Measurements from ENCODE around the gene INS. TPM values are rescaled to one million over a fixed set of nuclear protein-coding genes. Genes with fewer than 3 reads are reported as not detected.

The INS gene
- total RNA-seq, 1 experiment from 2014 or later = not detected

DNA sequence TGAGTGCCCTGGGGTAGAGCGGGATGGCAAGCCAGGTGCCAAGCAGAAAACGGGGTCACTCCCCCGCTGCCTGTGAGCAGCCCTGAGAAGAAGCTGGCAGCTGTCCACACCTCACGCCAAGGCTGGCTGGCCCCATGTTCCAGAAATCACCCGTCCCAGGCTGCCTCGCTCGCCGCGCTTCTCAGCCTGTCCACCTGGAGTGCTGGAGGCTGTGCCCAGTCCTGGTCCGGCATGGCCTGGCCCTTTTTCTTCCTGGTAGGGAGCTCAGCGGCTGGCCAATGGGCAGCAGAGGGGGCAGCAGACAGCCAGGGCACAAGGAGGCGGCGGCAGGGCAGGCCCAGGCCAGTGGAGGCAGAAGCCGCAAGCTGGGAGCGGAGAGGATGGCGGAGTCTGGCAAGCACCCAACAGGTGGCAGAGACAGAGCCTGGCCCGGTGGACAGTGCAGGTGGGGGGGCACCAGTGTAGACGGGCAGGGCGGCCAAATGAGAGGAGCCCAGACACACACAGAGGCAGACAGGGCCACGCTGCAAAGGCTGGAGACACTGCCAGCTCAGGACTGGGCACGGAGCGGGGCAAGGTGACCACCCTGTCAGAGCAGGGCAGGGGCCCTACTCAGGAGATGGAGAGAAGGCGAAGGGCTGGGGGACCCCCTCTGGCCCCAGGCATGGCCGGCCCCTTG is 47.8 kb upstream of the INS start:
- TF ChIP-seq, protein P1, sequence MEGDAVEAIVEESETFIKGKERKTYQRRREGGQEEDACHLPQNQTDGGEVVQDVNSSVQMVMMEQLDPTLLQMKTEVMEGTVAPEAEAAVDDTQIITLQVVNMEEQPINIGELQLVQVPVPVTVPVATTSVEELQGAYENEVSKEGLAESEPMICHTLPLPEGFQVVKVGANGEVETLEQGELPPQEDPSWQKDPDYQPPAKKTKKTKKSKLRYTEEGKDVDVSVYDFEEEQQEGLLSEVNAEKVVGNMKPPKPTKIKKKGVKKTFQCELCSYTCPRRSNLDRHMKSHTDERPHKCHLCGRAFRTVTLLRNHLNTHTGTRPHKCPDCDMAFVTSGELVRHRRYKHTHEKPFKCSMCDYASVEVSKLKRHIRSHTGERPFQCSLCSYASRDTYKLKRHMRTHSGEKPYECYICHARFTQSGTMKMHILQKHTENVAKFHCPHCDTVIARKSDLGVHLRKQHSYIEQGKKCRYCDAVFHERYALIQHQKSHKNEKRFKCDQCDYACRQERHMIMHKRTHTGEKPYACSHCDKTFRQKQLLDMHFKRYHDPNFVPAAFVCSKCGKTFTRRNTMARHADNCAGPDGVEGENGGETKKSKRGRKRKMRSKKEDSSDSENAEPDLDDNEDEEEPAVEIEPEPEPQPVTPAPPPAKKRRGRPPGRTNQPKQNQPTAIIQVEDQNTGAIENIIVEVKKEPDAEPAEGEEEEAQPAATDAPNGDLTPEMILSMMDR (IDR thresholded peaks at IDR 0.05; ENCODE audit: unreplicated experiment) = no peak
- no TSS peak for BruUV-seq (replicated peaks)
- H3K4me3 Mint-ChIP-seq (ENCODE audit: low read depth, unreplicated experiment) = no peak overlapping the region
- H3K27me3 Mint-ChIP-seq (ENCODE audit: unreplicated experiment) = peaks cover 22% of the 10 kb centered on the region
- DNase-seq = no peak
- no peaks in the 10 kb centered on the region for H3K9me3 Mint-ChIP-seq (ENCODE audit: low read depth, unreplicated experiment)
- no peak overlapping the region for H3K27ac Mint-ChIP-seq (ENCODE audit: unreplicated experiment)
- intact Hi-C loops (cut with micrococcal nuclease; ENCODE audit: unreplicated experiment) = no loop called here
- peaks cover 23% of the 10 kb centered on the region for H3K4me1 Mint-ChIP-seq (ENCODE audit: low read depth, unreplicated experiment)
- peaks cover 5% of the 10 kb centered on the region for H3K36me3 Mint-ChIP-seq (ENCODE audit: insufficient read depth, unreplicated experiment)
- CTCF ChIA-PET = interaction anchor here (0.6 kb wide), 1 partner anchor 15 kb away, joined by 3 read pairs; no protein-coding TSS in a partner anchor

DNA sequence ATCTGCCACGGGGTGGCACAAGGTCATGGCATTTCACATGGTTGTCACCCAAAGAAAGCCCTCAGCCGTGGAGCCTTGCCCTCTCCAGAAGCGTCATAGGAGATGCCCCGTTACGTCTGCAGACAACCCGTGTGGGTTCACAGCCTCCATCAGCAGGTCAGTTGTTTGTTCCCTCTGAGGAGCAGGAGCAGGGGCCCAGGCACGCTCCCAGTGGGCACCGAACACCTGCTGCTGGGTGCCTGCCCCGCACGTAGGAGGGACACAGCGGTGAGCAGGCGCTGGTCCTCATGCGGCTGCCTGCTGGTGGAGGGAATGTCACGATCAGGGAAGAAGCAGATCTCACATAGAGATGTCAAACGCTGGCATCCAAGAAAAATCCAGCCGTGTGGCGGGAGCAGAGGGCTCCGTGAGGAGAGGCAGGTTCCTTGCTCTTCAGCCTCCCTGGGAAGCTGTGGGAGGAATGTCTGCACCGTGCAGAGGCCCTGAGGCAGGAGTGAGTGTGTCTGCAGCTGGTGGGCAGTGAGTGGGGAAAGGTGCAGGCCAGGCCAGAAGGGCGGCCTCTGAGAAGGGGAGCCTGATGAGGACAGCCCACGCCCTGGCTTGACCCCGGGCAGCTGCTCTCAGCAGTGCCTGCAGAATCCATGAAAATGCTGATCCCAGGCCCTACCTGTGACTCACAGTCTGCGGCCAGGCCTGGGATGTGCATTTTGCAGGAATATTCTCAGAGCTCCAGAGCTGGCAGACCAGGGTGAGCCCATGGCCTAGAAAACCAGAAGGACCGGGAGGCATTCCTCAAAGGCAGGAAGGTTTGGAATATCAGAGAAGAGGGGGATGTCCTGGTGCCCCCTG is 47.0 kb upstream of the INS start:
- no TSS peak for BruUV-seq (replicated peaks)
- TF ChIP-seq, protein P1 (IDR thresholded peaks at IDR 0.05; ENCODE audit: unreplicated experiment) = no peak
- intact Hi-C loops (cut with micrococcal nuclease; ENCODE audit: unreplicated experiment) = no loop called here
- Mint-ChIP-seq H3K4me1 (ENCODE audit: low read depth, unreplicated experiment) (peaks cover 20% of the 10 kb centered on the region), H3K9me3 (ENCODE audit: low read depth, unreplicated experiment) (no peaks in the 10 kb centered on the region), H3K36me3 (ENCODE audit: insufficient read depth, unreplicated experiment) (peaks cover 5% of the 10 kb centered on the region), H3K27ac (ENCODE audit: unreplicated experiment) (no peak overlapping the region), H3K27me3 (ENCODE audit: unreplicated experiment) (peaks cover 17% of the 10 kb centered on the region), H3K4me3 (ENCODE audit: low read depth, unreplicated experiment) (no peak overlapping the region)
- DNase-seq = no peak
- CTCF ChIA-PET = no interaction called here

DNA sequence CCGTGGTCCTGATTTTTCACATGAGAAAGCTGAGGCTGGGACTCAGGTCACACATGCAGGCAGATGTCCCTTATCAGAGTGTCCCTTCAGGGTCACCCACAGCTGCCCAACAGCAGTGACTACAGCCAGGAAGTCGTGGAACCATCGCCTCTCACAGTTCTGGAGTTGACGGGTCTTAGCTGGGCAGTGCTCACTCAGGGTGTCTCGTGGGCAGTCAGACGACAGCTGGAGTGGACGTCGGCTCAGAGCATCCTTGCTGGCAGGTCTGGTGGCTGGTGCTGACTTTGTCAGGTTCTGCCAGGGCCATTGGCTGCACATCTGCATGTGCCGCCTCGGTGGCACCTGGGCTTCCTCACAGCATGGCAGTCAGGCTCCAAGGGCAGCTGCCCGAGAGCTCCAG is 46.2 kb upstream of the INS start:
- no TSS peak for BruUV-seq (replicated peaks)
- DNase-seq = no peak
- no peaks in the 10 kb centered on the region for H3K9me3 Mint-ChIP-seq (ENCODE audit: low read depth, unreplicated experiment)
- H3K27ac Mint-ChIP-seq (ENCODE audit: unreplicated experiment) = no peak overlapping the region
- intact Hi-C loops (cut with micrococcal nuclease; ENCODE audit: unreplicated experiment) = no loop called here
- CTCF ChIA-PET = interaction anchor here (0.7 kb wide), 1 partner anchor 95 kb away, joined by 4 read pairs; no protein-coding TSS in a partner anchor
- peaks cover 9% of the 10 kb centered on the region for H3K36me3 Mint-ChIP-seq (ENCODE audit: insufficient read depth, unreplicated experiment)
- H3K27me3 Mint-ChIP-seq (ENCODE audit: unreplicated experiment) = peaks cover 17% of the 10 kb centered on the region
- peaks cover 20% of the 10 kb centered on the region for H3K4me1 Mint-ChIP-seq (ENCODE audit: low read depth, unreplicated experiment)
- no peak overlapping the region for H3K4me3 Mint-ChIP-seq (ENCODE audit: low read depth, unreplicated experiment)
- TF ChIP-seq, protein P1 (IDR thresholded peaks at IDR 0.05; ENCODE audit: unreplicated experiment) = no peak

DNA sequence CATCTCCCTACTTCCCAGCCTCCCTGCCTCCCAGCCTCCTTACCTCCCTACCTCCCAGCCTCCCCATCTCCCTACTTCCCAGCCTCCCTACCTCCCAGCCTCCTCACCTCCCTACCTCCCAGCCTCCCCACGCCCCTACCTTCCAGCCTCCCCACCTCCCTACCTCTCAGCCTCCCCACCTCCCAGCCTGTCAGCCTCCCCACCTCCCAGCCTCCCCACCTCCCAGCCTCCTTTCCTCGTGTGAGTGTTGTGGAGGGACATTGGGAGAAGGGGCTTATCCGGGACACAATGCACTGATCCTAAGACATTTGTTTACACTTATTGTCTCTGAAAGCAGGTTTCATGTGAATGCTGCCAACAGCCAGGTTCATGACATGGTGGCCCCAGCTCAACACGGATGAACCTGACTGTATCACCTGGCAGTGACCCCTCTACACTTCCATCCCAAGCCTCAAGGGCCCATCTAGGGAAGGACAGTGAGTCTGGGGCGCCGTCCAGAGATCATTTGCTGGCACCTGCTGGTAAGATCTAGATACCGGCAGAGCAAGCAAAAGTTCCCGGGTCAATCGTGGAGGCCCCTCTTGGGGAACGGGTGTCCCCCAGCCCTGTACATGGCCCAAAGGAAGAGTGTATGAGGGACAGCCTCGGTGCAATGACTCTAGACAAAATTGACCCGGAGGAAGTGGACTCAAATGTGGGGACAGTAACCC is 45.1 kb upstream of the INS start:
- TF ChIP-seq, protein P1 (IDR thresholded peaks at IDR 0.05; ENCODE audit: unreplicated experiment) = no peak
- DNase-seq = no peak
- no peak overlapping the region for H3K4me3 Mint-ChIP-seq (ENCODE audit: low read depth, unreplicated experiment)
- H3K36me3 Mint-ChIP-seq (ENCODE audit: insufficient read depth, unreplicated experiment) = peaks cover 10% of the 10 kb centered on the region
- H3K4me1 Mint-ChIP-seq (ENCODE audit: low read depth, unreplicated experiment) = peaks cover 20% of the 10 kb centered on the region
- no TSS peak for BruUV-seq (replicated peaks)
- CTCF ChIA-PET = no interaction called here
- H3K27ac Mint-ChIP-seq (ENCODE audit: unreplicated experiment) = no peak overlapping the region
- peaks cover 17% of the 10 kb centered on the region for H3K27me3 Mint-ChIP-seq (ENCODE audit: unreplicated experiment)
- intact Hi-C loops (cut with micrococcal nuclease; ENCODE audit: unreplicated experiment) = no loop called here
- H3K9me3 Mint-ChIP-seq (ENCODE audit: low read depth, unreplicated experiment) = peaks cover under 1% of the 10 kb centered on the region

All from Calu3 (cell line).